ENCODE data around the gene FFAR1.
"Not testable (repeated sequence)": the region's sequence is repeated elsewhere in the genome, so short reads cannot be mapped to it uniquely, and the experiment has no call there.

DNA sequence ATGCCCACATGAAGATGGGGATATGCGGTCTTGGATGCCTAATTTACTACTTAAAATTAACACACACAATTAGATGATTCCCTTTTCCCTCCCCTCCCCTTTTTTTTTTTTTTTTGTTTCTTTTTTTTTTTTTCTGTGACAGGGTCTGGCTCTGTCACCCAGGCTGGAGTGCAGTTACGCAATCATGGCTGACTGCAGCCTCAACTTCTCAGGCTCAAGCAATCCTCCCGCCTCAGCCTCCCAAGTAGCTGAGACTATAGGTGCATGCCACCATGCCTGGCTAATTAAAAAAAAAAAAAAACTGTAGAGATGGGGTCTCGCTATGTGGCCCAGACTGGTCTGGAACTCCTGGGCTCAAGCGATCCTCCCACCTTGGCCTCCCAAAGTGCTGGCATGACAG lies 31.8 kb downstream of the FFAR1 start:
- TF ChIP-seq CTCF, POLR2A (IDR thresholded peaks at IDR 0.05): not testable (repeated sequence)

Measured in body of pancreas (tissue), 4 donors.